Naive B cell (primary cell): Measurements from ENCODE around the gene ITPR2. TPM values are rescaled to one million over a fixed set of nuclear protein-coding genes. Genes with fewer than 3 reads are reported as not detected.
A peak's percentile ranks its signal among the peaks of the same experiment; 100 is the strongest.

ENCODE experiments used
- ATAC-seq, 2 donors: fragments of 150-1000 bp; cut with Tn5 transposase; 2 replicates each; pipeline ENCODE4 v1.10.0; 2021; ENCODE audit warnings: low read depth in 2 of 2, mild to moderate bottlenecking in 2 of 2, moderate library complexity in 2 of 2
- DNase-seq: peaks from one replicate; pipeline ENCODE4 v3.0.0; 2022
- H3K27ac Mint-ChIP-seq, 6 donors: one replicate each; pipeline ENCODE4 v1.8.0; 2020 to 2022; ENCODE audit warnings: mild to moderate bottlenecking in 6 of 6, mixed read lengths in 6 of 6, moderate library complexity in 5 of 6, inconsistent platforms in 2 of 6
- H3K27me3 Mint-ChIP-seq, 3 donors: one replicate each; pipeline ENCODE4 v1.8.0; 2021 to 2022; ENCODE audit warnings: mixed read lengths in 3 of 3, mild to moderate bottlenecking in 1 of 3
- H3K36me3 Mint-ChIP-seq, 2 donors: one replicate each; pipeline ENCODE4 v1.8.0; 2020 to 2022; ENCODE audit warnings: mixed read lengths in 2 of 2, inconsistent platforms in 1 of 2, mild to moderate bottlenecking in 1 of 2
- H3K4me1 Mint-ChIP-seq, 3 donors: one replicate each; pipeline ENCODE4 v1.8.0; 2020 to 2022; ENCODE audit warnings: mixed read lengths in 3 of 3, inconsistent platforms in 1 of 3, mild to moderate bottlenecking in 1 of 3, moderate library complexity in 1 of 3
- H3K4me3 Mint-ChIP-seq, 8 donors: one replicate each; pipeline ENCODE4 v1.8.0; 2020 to 2022; ENCODE audit warnings: mild to moderate bottlenecking in 8 of 8, mixed read lengths in 8 of 8, moderate library complexity in 8 of 8, inconsistent platforms in 2 of 8
- H3K9me3 Mint-ChIP-seq, 7 donors: one replicate each; pipeline ENCODE4 v1.8.0; 2020 to 2022; ENCODE audit warnings: mixed read lengths in 7 of 7, mild to moderate bottlenecking in 5 of 7, inconsistent platforms in 2 of 7, moderate library complexity in 1 of 7
- polyA plus RNA-seq, 6 donors: library from polyadenylated mRNA; unstranded; fragments of 300-500 nt; fragmentation: Illumina TruSeq; gene quantifications; one replicate each; pipeline ENCODE4 v1.2.3, GENCODE V29; 2021; ENCODE audit warnings: low read depth in 6 of 6

ITPR2 gene
- polyA plus RNA-seq, 6 donors from 2014 or later: 6.7 to 23.6 (median 20.6) TPM

DNA sequence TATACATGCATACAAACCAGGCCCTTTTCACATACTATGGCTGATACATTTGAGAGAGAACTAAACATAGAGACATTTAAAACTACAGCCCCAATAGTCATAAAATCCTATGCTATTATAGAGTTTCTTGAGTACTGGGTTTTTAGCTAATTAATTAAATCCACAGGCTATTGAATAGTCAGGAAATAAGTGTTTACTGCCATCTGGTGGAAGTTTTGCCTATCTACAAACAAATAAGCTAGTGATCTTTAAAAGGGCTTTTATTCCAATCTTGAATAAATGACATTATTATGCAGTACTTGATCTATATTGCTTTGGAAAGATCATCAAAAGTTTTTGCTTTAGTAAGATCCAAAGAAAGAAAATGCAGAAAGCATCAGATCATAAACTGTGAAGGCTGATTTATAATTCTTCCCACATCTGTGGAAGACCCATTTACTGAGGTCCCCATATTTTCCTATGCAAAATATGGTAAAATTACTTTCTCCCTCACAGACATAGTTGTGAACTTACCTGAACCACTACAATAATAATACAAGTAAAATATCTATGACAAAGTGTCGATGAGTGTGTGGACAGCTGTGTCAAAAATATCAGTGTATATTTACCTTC, 131.3 kb downstream of the ITPR2 start:
- H3K27ac Mint-ChIP-seq: no peak overlapping the region
- no peaks in the 10 kb centered on the region for H3K27me3 Mint-ChIP-seq
- ATAC-seq (no peak), DNase-seq (peak; percentile 28)
- H3K4me1 Mint-ChIP-seq: peaks cover 0 to 9% (median 0%) of the 10 kb centered on the region in 3 donors
- H3K9me3 Mint-ChIP-seq: peaks cover 0 to 7% (median 0%) of the 10 kb centered on the region in 7 donors
- H3K4me3 Mint-ChIP-seq: no peak overlapping the region
- peaks cover 20 to 31% of the 10 kb centered on the region in 2 donors for H3K36me3 Mint-ChIP-seq

- Mint-ChIP-seq H3K27ac (peak overlapping the region in 1 of 6 donors; percentile 15), H3K9me3 (peaks cover 0 to 7% (median 0%) of the 10 kb centered on the region in 7 donors), H3K27me3 (no peaks in the 10 kb centered on the region), H3K4me1 (peaks cover 0 to 9% (median 0%) of the 10 kb centered on the region in 3 donors), H3K4me3 (no peak overlapping the region), H3K36me3 (peaks cover 31 to 44% of the 10 kb centered on the region in 2 donors)
- ATAC-seq (no peak), DNase-seq (no peak)
These were observed 132.6 kb downstream of the ITPR2 start for GRCh38 chr12:26700430-26700829.

DNA sequence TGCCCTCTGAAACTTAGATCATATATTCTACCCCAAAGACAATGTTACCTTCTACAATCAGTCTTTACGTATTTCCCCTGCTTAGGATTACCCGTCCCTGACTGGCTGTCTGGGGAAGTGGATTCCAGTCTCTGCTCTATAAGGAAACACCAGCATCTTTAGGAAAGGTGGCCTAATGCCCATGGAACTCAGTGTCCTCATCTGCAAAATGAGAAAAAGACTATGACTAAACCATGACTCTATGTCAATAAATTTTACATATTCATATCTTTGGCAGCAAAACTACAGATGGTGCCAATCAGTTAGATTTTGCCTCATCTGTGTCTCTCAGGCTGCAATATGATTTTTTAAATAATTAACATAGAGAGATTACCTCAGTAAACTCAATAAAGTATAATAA, 133.8 kb downstream of the ITPR2 start:
- Mint-ChIP-seq H3K9me3 (peaks cover 0 to 7% (median 0%) of the 10 kb centered on the region in 7 donors), H3K4me3 (no peak overlapping the region), H3K27me3 (no peaks in the 10 kb centered on the region), H3K36me3 (peaks cover 42 to 45% of the 10 kb centered on the region in 2 donors), H3K4me1 (peaks cover 0 to 9% (median 0%) of the 10 kb centered on the region in 3 donors), H3K27ac (no peak overlapping the region)
- ATAC-seq: no peak
- no peak for DNase-seq

DNA sequence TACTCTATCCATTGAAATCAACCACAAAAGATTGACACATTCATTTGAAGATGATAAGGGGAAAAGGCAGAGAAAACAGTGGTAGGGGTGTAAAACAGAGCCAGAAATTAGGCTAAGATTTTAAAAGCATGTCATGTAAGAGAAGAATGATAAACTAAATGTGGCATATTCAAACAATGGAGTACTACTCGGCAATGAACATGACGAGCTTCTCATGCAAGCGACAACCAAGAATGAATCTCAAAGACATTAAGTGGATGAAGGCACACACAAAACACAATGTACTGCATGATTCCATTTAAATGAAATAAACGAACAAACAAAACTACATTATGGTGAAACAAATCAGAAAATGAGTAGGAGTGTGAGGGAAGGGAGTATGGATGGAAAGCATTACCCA, 134.8 kb downstream of the ITPR2 start:
- no peaks in the 10 kb centered on the region for H3K27me3 Mint-ChIP-seq
- peaks cover 0 to 9% (median 0%) of the 10 kb centered on the region in 3 donors for H3K4me1 Mint-ChIP-seq
- no peak overlapping the region for H3K4me3 Mint-ChIP-seq
- no peak for ATAC-seq
- H3K36me3 Mint-ChIP-seq: peaks cover 45 to 47% of the 10 kb centered on the region in 2 donors
- peaks cover 0 to 7% (median 0%) of the 10 kb centered on the region in 7 donors for H3K9me3 Mint-ChIP-seq
- DNase-seq: no peak
- no peak overlapping the region for H3K27ac Mint-ChIP-seq

DNA sequence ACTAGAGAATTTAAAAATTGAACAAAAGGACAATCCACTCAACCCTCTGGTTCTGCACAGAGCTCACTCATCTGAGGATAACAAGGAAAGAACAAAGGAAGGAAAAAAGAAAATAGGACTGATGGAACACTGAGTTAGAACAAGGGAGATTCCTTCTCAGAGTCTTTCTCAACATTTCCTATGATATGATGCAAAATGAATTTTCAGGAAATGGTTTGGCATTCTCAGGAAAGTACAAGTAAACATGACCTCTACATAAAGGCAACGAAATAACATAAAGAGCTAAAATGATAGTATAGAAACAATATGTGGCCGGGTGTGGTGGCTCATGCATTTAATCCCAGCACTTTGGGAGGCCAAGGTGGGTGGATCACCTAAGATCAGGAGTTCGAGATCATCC, 135.8 kb downstream of the ITPR2 start:
- H3K27me3 Mint-ChIP-seq: no peaks in the 10 kb centered on the region
- H3K4me1 Mint-ChIP-seq: peaks cover 0 to 9% (median 0%) of the 10 kb centered on the region in 3 donors
- no peak for DNase-seq
- peaks cover 0 to 7% (median 0%) of the 10 kb centered on the region in 7 donors for H3K9me3 Mint-ChIP-seq
- H3K4me3 Mint-ChIP-seq: no peak overlapping the region
- peaks cover 47 to 50% of the 10 kb centered on the region in 2 donors for H3K36me3 Mint-ChIP-seq
- no peak for ATAC-seq
- no peak overlapping the region for H3K27ac Mint-ChIP-seq

DNA sequence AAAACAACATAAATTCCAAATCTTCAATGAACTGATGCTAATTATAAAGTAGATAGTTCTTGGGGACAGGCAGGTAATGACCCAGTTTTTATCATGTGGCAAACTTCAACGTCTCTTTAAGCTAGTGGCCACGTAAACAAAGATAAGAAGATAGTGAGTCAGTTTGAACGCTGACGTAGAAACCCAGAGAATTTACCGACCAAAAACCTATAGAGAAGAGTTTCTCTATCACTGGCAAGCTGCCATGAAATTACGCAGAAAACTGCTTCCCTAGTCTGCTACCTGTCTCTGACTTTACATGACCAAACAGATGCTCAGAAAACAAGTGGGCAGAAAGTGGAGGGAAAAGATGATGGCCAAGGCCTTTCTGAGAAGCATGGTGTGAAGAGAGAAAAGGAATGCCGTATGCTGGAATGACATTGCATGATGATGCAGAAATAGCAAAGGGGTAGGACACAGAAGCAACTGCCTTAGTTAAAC, 136.3 kb downstream of the ITPR2 start:
- H3K36me3 Mint-ChIP-seq: peaks cover 47 to 51% of the 10 kb centered on the region in 2 donors
- ATAC-seq (no peak), DNase-seq (no peak)
- no peak overlapping the region for H3K27ac Mint-ChIP-seq
- H3K27me3 Mint-ChIP-seq: no peaks in the 10 kb centered on the region
- no peak overlapping the region for H3K4me3 Mint-ChIP-seq
- H3K4me1 Mint-ChIP-seq: peaks cover 0 to 9% (median 0%) of the 10 kb centered on the region in 3 donors
- H3K9me3 Mint-ChIP-seq: peaks cover 0 to 7% (median 0%) of the 10 kb centered on the region in 7 donors

DNA sequence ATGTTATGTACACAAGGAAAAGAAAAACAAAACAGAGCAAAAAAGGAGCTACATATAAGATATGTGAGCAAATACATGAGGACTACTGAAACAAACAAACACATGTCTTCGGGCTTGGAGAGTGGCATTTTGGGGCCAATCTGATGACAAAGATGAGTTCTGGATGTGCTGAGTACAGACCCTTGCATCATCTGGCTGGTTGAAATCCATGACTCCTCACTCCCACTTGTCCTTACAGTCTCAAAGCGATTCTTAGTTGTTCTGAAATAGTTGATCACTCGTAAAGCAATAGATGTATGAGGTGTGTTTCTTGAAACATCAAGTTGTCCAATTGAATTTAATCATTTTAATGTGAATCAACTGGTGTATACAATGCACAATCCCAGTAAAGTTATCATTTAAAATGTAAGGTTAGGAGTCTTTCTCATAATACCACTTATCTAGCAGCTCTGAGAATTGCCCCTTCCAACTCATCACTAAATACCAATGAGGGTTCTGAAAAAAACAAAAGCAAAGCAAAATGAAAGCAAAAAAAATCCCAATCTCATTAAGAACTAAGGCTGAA, 136.9 kb downstream of the ITPR2 start:
- H3K4me3 Mint-ChIP-seq: no peak overlapping the region
- H3K36me3 Mint-ChIP-seq: peaks cover 47 to 51% of the 10 kb centered on the region in 2 donors
- H3K27ac Mint-ChIP-seq: no peak overlapping the region
- no peaks in the 10 kb centered on the region for H3K27me3 Mint-ChIP-seq
- peaks cover 0 to 9% (median 0%) of the 10 kb centered on the region in 3 donors for H3K4me1 Mint-ChIP-seq
- DNase-seq (no peak), ATAC-seq (no peak)
- peaks cover 0 to 7% (median 0%) of the 10 kb centered on the region in 7 donors for H3K9me3 Mint-ChIP-seq

DNA sequence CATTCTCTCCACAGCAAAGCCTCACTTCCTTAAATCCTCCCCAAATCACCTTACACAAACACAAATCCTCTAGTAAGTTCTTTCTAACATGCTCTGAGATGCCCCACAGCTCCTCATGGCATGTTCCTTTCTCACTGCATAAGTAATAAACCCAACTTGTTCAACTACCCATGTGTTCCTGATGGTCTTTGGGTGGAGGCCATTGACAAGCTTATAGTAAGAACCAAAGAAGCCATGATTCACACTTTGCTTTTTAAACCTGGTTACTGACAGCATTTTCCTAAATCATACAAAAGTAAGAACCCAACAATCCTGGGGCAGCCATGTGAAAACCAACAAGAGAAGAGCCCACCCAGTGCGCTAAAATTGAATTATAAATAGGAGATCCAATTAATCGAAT, 138.6 kb downstream of the ITPR2 start:
- no peak overlapping the region for H3K4me3 Mint-ChIP-seq
- H3K27me3 Mint-ChIP-seq: no peaks in the 10 kb centered on the region
- no peak overlapping the region for H3K27ac Mint-ChIP-seq
- DNase-seq: no peak
- peaks cover 0 to 5% (median 0%) of the 10 kb centered on the region in 3 donors for H3K4me1 Mint-ChIP-seq
- H3K9me3 Mint-ChIP-seq: peaks cover 0 to 7% (median 0%) of the 10 kb centered on the region in 7 donors
- no peak for ATAC-seq
- H3K36me3 Mint-ChIP-seq: peaks cover 45 to 54% of the 10 kb centered on the region in 2 donors

- Mint-ChIP-seq H3K4me1 (peaks cover 3 to 8% (median 6%) of the 10 kb centered on the region in 3 donors), H3K36me3 (peaks cover 35 to 39% of the 10 kb centered on the region in 2 donors), H3K27ac (no peak overlapping the region), H3K27me3 (no peaks in the 10 kb centered on the region), H3K9me3 (no peaks in the 10 kb centered on the region), H3K4me3 (no peak overlapping the region)
- ATAC-seq (no peak), DNase-seq (no peak)
These were observed 140.6 kb downstream of the ITPR2 start for GRCh38 chr12:26692407-26692806.

DNA sequence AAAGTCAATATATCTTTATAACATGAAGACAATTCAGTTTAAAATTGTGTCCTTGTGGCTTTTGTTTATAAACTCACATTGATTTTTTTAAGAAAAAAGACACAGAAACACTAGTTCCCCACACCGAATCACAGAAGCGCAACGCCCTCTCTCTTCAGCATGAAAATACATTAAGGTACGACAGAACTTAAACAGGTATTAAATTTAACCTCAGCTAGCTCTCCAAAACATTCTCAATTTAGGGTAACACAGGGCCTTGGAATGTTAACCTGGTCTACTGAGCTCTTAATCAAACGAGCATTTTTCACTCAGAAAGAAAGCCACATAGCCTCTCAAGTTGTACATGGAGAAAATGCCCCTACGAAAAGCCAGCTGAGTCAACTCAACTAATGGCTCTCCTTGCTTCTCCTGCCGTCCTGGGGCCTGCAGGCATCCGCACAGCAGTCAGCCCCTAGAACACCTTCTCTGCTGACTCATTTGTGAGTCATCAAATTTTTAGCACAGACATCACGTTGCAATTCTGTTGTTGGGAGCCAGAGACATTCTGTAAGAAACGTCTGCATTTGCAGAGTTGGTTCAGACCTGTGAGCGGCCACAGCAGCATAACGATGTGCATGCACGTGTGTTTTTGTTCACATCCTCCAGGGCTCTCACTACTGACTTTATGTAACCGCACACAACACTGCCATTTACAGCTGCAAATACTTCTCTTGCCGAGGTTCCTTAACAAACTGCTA, 141.6 kb downstream of the ITPR2 start:
- Mint-ChIP-seq H3K9me3 (no peaks in the 10 kb centered on the region), H3K27ac (no peak overlapping the region), H3K4me1 (peaks cover 3 to 6% (median 3%) of the 10 kb centered on the region in 3 donors), H3K27me3 (no peaks in the 10 kb centered on the region), H3K4me3 (no peak overlapping the region), H3K36me3 (peaks cover 31 to 40% of the 10 kb centered on the region in 2 donors)
- DNase-seq: no peak
- ATAC-seq: no peak

GRCh38 chr12:26690601-26691000, 142.4 kb downstream of the ITPR2 start:
- peaks cover 31 to 35% of the 10 kb centered on the region in 2 donors for H3K36me3 Mint-ChIP-seq

DNA sequence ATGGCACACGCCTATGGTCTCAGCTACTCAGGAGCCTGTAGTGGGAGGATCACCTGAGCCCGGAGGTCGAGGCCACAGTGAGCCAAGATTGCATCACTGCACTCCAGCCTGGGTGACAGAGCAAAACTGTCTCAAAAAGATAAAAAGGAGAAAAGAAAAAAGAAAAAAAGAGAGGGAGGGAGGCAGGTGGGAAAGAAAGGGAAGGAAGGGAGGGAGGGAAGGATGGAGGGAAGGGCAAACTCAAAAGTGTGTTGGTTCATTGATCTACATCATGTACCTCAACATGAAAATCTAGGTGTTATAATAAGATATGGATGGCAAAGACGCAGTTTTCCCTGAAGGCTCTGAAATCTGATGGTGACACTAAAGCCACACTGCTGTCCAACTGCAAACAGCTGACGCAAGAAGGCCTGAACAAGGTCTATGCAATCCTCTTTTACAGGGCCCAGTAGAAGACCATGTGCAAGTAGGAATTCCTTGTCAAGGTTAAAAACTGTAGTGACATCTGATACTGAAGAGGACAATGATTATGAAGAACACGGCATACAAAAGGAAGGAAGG, 143.6 kb downstream of the ITPR2 start:
- no peak overlapping the region for H3K27ac Mint-ChIP-seq
- no peak for DNase-seq

More at GRCh38 chr12:26690601-26691000, 142.4 kb downstream of the ITPR2 start:
- ATAC-seq (no peak), DNase-seq (no peak)
- Mint-ChIP-seq H3K4me3 (no peak overlapping the region), H3K27me3 (no peaks in the 10 kb centered on the region), H3K4me1 (peaks cover 3 to 6% (median 3%) of the 10 kb centered on the region in 3 donors), H3K9me3 (no peaks in the 10 kb centered on the region), H3K27ac (peak overlapping the region in 1 of 6 donors; percentile 16)

GRCh38 chr12:26688344-26688904, 144.6 kb downstream of the ITPR2 start:
- no peak for ATAC-seq
- DNase-seq: no peak
- Mint-ChIP-seq H3K36me3 (peaks cover 30 to 33% of the 10 kb centered on the region in 2 donors), H3K27me3 (no peaks in the 10 kb centered on the region), H3K27ac (peak overlapping the region in 1 of 6 donors; percentile 80), H3K4me1 (peaks cover 3 to 6% (median 3%) of the 10 kb centered on the region in 3 donors), H3K4me3 (no peak overlapping the region), H3K9me3 (no peaks in the 10 kb centered on the region)

More for the DNA sequence above, 143.6 kb downstream of the ITPR2 start:
- H3K4me3 Mint-ChIP-seq: no peak overlapping the region
- H3K4me1 Mint-ChIP-seq: peaks cover 3 to 6% (median 3%) of the 10 kb centered on the region in 3 donors
- ATAC-seq: no peak
- peaks cover 27 to 33% of the 10 kb centered on the region in 2 donors for H3K36me3 Mint-ChIP-seq
- no peaks in the 10 kb centered on the region for H3K9me3 Mint-ChIP-seq
- H3K27me3 Mint-ChIP-seq: no peaks in the 10 kb centered on the region
